ENCODE results near the gene SLC16A13.

DNA sequence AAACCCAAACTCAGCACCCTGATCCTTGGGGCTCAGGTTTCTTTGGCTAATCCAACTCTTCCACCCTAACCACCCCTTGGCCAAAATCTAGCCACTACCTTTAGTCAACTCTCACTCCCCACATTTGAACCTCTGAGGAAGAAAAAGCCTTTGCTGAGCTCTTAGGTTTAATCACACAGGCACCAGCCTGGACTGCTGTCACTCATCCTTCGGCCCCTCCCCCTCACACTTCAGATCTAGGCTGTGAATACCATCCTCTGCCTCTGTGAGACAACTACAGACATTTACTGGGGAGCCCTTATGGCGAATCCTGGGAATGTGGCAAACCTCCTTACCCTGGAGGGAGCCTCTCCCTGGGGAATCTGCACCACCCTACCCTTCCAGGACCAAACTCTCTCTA, 28.7 kb upstream of the SLC16A13 start:
- TF ChIP-seq, protein P1, sequence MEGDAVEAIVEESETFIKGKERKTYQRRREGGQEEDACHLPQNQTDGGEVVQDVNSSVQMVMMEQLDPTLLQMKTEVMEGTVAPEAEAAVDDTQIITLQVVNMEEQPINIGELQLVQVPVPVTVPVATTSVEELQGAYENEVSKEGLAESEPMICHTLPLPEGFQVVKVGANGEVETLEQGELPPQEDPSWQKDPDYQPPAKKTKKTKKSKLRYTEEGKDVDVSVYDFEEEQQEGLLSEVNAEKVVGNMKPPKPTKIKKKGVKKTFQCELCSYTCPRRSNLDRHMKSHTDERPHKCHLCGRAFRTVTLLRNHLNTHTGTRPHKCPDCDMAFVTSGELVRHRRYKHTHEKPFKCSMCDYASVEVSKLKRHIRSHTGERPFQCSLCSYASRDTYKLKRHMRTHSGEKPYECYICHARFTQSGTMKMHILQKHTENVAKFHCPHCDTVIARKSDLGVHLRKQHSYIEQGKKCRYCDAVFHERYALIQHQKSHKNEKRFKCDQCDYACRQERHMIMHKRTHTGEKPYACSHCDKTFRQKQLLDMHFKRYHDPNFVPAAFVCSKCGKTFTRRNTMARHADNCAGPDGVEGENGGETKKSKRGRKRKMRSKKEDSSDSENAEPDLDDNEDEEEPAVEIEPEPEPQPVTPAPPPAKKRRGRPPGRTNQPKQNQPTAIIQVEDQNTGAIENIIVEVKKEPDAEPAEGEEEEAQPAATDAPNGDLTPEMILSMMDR (IDR thresholded peaks at IDR 0.05; ENCODE audit: extremely low read depth in 1 of 2, insufficient read depth in 1 of 2, low read depth in 1 of 2, low read length in 2 of 2): no peak
- TF ChIP-seq EZH2 (IDR thresholded peaks at IDR 0.05; ENCODE audit: borderline replicate concordance, low read depth, low read length, severe bottlenecking) (no peak), POLR2A (IDR thresholded peaks at IDR 0.05; ENCODE audit: low read depth, low read length) (no peak), MYC (IDR thresholded peaks at IDR 0.05; ENCODE audit: low read depth, low read length) (no peak)
